Activated T-helper 1 cell treated with Interleukin-2 at 50 U/mL for 16 hours (primary cell): ENCODE data around the gene CDC20.

Source experiments
- DNase-seq: peaks from one replicate; pipeline ENCODE4 v3.0.0-alpha.2; 2020; ENCODE audit warnings: low read depth

The CDC20 gene

GRCh38 chr1:43358746-43359693, at the start of gene CDC20:
CDC20 (plus strand) TSS chr1:43358981; CDS start chr1:43359216, 235 bp downstream.
- peak; percentile 93 for DNase-seq

- no peak for DNase-seq
Measured at GRCh38 chr1:43309405-43310025, 49.3 kb upstream of the CDC20 start.

- no peak for DNase-seq
Measured at GRCh38 chr1:43311521-43311920, 47.3 kb upstream of the CDC20 start.

- no peak for DNase-seq
Measured at GRCh38 chr1:43312212-43312623, 46.6 kb upstream of the CDC20 start.

GRCh38 chr1:43312663-43313515, 45.9 kb upstream of the CDC20 start:
- no peak for DNase-seq

- DNase-seq = no peak
Measured at GRCh38 chr1:43313771-43314170, 45.0 kb upstream of the CDC20 start.

GRCh38 chr1:43314233-43314632, 44.5 kb upstream of the CDC20 start:
- DNase-seq = no peak

- no peak for DNase-seq
Measured at GRCh38 chr1:43315481-43315880, 43.3 kb upstream of the CDC20 start.

GRCh38 chr1:43315963-43316737, 42.6 kb upstream of the CDC20 start:
- no peak for DNase-seq

- DNase-seq = no peak
Measured at GRCh38 chr1:43316738-43317520, 41.9 kb upstream of the CDC20 start.

GRCh38 chr1:43317817-43318471, 40.8 kb upstream of the CDC20 start:
- DNase-seq = no peak

- no peak for DNase-seq
Measured at GRCh38 chr1:43318831-43319230, 40.0 kb upstream of the CDC20 start.

- DNase-seq = no peak
Measured at GRCh38 chr1:43319288-43319687, 39.5 kb upstream of the CDC20 start.

- no peak for DNase-seq
Measured at GRCh38 chr1:43319766-43320165, 39.0 kb upstream of the CDC20 start.

GRCh38 chr1:43321331-43321891, 37.4 kb upstream of the CDC20 start:
- no peak for DNase-seq

GRCh38 chr1:43322506-43322905, 36.3 kb upstream of the CDC20 start:
- DNase-seq = no peak

GRCh38 chr1:43324810-43325209, 34.0 kb upstream of the CDC20 start:
- no peak for DNase-seq

GRCh38 chr1:43325381-43325780, 33.4 kb upstream of the CDC20 start:
- DNase-seq = no peak

- DNase-seq = no peak
Measured at GRCh38 chr1:43327549-43328292, 31.1 kb upstream of the CDC20 start.
